ENCODE measurements around the gene AKR1B1. TPM values are rescaled to one million over a fixed set of nuclear protein-coding genes. Genes with fewer than 3 reads are reported as not detected.
A peak's percentile ranks its signal among the peaks of the same experiment; 100 is the strongest.

AKR1B1 gene
- polyA plus RNA-seq, 1 of the 3 experiments (the other 2 are of a cell fraction) = 216 TPM

GRCh38 chr7:134433430-134433829, 25.5 kb downstream of the AKR1B1 start:
- Histone ChIP-seq H3K4me2 (no peak overlapping the region), H3K79me2 (ENCODE audit: insufficient read depth) (no peaks in the 10 kb centered on the region), H3K36me3 (replicated peaks in 1 of 2; ENCODE audit: control insufficient read depth in 1 of 2, insufficient read depth in 2 of 2, low read length in 1 of 2) (no peaks in the 10 kb centered on the region), H3K9ac (no peak overlapping the region), H3K9me3 (no peaks in the 10 kb centered on the region), H3K4me3 (ENCODE audit: low read depth in 2 of 2, low read length in 1 of 2) (no peak overlapping the region), H3K9me2 (no peaks in the 10 kb centered on the region), H3F3A (replicated peaks; ENCODE audit: insufficient read depth) (no peaks in the 10 kb centered on the region), H3K27me3 (ENCODE audit: insufficient read depth) (no peaks in the 10 kb centered on the region), H4K20me1 (ENCODE audit: insufficient read depth) (no peaks in the 10 kb centered on the region), H2AFZ (ENCODE audit: low read depth) (peak overlapping the region; percentile 99; the same call in 1 of the 2 replicates), H3K27ac (ENCODE audit: low read depth in 2 of 2, low read length in 1 of 2) (no peak overlapping the region), H3K4me1 (ENCODE audit: control insufficient read depth in 1 of 2, insufficient read depth in 2 of 2, low read depth in 1 of 2, low read length in 1 of 2) (peaks cover 0 to 16% of the 10 kb centered on the region in 2 experiments; a peak in 1 of 4 replicates)
- CTCF ChIA-PET = interaction anchor here (0.8 to 3.9 kb wide), 44 partner anchors 11 to 521 kb away, joined by 3 to 154 read pairs (median 8); partner anchors contain the start of genes AKR1B1 and AKR1B15
- 88% methylated on average over 4 of the region's 4 CpGs for WGBS (ENCODE audit: low lambda C conversion rate)
- POLR2A ChIA-PET = interaction anchor here (2.0 kb wide), 1 partner anchor 25 kb away, joined by 16 read pairs; the partner anchor contains the start of gene AKR1B1
- TF ChIP-seq EP300 (IDR thresholded peaks at IDR 0.05; ENCODE audit: borderline replicate concordance in 1 of 2, low read depth in 1 of 2, low read length in 1 of 2) (no peak), FOXJ3 (CRISPR knock-in tag; IDR thresholded peaks at IDR 0.05) (no peak), RFX5 (IDR thresholded peaks at IDR 0.05; ENCODE audit: low read length) (no peak), GABPA (IDR thresholded peaks at IDR 0.05; ENCODE audit: low read depth) (no peak), MEF2A (IDR thresholded peaks at IDR 0.05; ENCODE audit: borderline replicate concordance, low read depth) (no peak), YY1 (IDR thresholded peaks at IDR 0.05; ENCODE audit: low read depth) (no peak), EZH2phosphoT487 (IDR thresholded peaks at IDR 0.05; ENCODE audit: borderline replicate concordance, low read depth) (no peak), TAF1 (IDR thresholded peaks at IDR 0.05; ENCODE audit: borderline replicate concordance, low read depth, low read length) (no peak), SIN3A (IDR thresholded peaks at IDR 0.05; ENCODE audit: borderline replicate concordance, low read depth, low read length) (no peak), NRF1 (IDR thresholded peaks at IDR 0.05; ENCODE audit: low read depth, low read length) (no peak), TEAD4 (IDR thresholded peaks at IDR 0.05; ENCODE audit: borderline replicate concordance, insufficient read depth) (no peak), POLR2AphosphoS5 (IDR thresholded peaks at IDR 0.05; ENCODE audit: low read depth, low read length) (no peak), RXRA (IDR thresholded peaks at IDR 0.05; ENCODE audit: borderline replicate concordance, low read depth) (no peak)
- DNase-seq = no peak

GRCh38 chr7:134432296-134433152, 26.4 kb downstream of the AKR1B1 start:
- Histone ChIP-seq H3K4me1 (ENCODE audit: control insufficient read depth in 1 of 2, insufficient read depth in 2 of 2, low read depth in 1 of 2, low read length in 1 of 2) (peaks cover 0 to 16% of the 10 kb centered on the region in 2 experiments; a peak in 1 of 4 replicates), H3K79me2 (ENCODE audit: insufficient read depth) (no peaks in the 10 kb centered on the region), H4K20me1 (ENCODE audit: insufficient read depth) (no peaks in the 10 kb centered on the region), H3K9me3 (no peaks in the 10 kb centered on the region), H3K4me2 (peak overlapping the region; percentile 83), H3K27me3 (ENCODE audit: insufficient read depth) (no peaks in the 10 kb centered on the region), H3K36me3 (replicated peaks in 1 of 2; ENCODE audit: control insufficient read depth in 1 of 2, insufficient read depth in 2 of 2, low read length in 1 of 2) (no peaks in the 10 kb centered on the region), H2AFZ (ENCODE audit: low read depth) (peak overlapping the region; percentile 99), H3K27ac (ENCODE audit: low read depth in 2 of 2, low read length in 1 of 2) (peak overlapping the region; percentile 89 to 93), H3K9me2 (no peaks in the 10 kb centered on the region), H3K4me3 (ENCODE audit: low read depth in 2 of 2, low read length in 1 of 2) (peak overlapping the region; percentile 54 to 64), H3K9ac (peak overlapping the region; percentile 59), H3F3A (replicated peaks; ENCODE audit: insufficient read depth) (no peaks in the 10 kb centered on the region)
- WGBS (ENCODE audit: low lambda C conversion rate) = 2% methylated on average over 25 of the region's 31 CpGs
- CTCF ChIA-PET = interaction anchor here (0.6 to 3.9 kb wide), 66 partner anchors 8 to 709 kb away, joined by 3 to 154 read pairs (median 6); partner anchors contain the start of genes AKR1B1, AKR1B10 and AKR1B15
- DNase-seq = peak; percentile 92
- POLR2A ChIA-PET = interaction anchor here (0.6 to 2.0 kb wide), 11 partner anchors 11 to 1410 kb away, joined by 3 to 16 read pairs (median 4); partner anchors contain the start of gene AKR1B1
- peak; percentile 92 for TF ChIP-seq RFX5 (IDR thresholded peaks at IDR 0.05; ENCODE audit: low read length)
- TF ChIP-seq, protein P1, sequence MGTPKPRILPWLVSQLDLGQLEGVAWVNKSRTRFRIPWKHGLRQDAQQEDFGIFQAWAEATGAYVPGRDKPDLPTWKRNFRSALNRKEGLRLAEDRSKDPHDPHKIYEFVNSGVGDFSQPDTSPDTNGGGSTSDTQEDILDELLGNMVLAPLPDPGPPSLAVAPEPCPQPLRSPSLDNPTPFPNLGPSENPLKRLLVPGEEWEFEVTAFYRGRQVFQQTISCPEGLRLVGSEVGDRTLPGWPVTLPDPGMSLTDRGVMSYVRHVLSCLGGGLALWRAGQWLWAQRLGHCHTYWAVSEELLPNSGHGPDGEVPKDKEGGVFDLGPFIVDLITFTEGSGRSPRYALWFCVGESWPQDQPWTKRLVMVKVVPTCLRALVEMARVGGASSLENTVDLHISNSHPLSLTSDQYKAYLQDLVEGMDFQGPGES (IDR thresholded peaks at IDR 0.05; ENCODE audit: low read depth, low read length) = no peak; the same call in 1 of the 2 replicates
- TF ChIP-seq RCOR1 (IDR thresholded peaks at IDR 0.05; ENCODE audit: low read length) = peak; percentile 35; the same call in 1 of the 2 replicates
- TF ChIP-seq CHD2 (IDR thresholded peaks at IDR 0.05; ENCODE audit: low read length, partially characterized antibody) = peak; percentile 7
- TF ChIP-seq, protein P2, sequence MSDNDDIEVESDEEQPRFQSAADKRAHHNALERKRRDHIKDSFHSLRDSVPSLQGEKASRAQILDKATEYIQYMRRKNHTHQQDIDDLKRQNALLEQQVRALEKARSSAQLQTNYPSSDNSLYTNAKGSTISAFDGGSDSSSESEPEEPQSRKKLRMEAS (IDR thresholded peaks at IDR 0.05; ENCODE audit: low read depth) = peak; percentile 78
- TF ChIP-seq, protein P3, sequence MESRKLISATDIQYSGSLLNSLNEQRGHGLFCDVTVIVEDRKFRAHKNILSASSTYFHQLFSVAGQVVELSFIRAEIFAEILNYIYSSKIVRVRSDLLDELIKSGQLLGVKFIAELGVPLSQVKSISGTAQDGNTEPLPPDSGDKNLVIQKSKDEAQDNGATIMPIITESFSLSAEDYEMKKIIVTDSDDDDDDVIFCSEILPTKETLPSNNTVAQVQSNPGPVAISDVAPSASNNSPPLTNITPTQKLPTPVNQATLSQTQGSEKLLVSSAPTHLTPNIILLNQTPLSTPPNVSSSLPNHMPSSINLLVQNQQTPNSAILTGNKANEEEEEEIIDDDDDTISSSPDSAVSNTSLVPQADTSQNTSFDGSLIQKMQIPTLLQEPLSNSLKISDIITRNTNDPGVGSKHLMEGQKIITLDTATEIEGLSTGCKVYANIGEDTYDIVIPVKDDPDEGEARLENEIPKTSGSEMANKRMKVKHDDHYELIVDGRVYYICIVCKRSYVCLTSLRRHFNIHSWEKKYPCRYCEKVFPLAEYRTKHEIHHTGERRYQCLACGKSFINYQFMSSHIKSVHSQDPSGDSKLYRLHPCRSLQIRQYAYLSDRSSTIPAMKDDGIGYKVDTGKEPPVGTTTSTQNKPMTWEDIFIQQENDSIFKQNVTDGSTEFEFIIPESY (IDR thresholded peaks at IDR 0.05; ENCODE audit: borderline replicate concordance, low read depth) = no peak
- peak; percentile 50; the same call in 1 of the 2 replicates for TF ChIP-seq SIN3A (IDR thresholded peaks at IDR 0.05; ENCODE audit: borderline replicate concordance, low read depth, low read length)
- TF ChIP-seq NRF1 (IDR thresholded peaks at IDR 0.05; ENCODE audit: low read depth, low read length) = peak; percentile 83
- TF ChIP-seq TAF1 (IDR thresholded peaks at IDR 0.05; ENCODE audit: borderline replicate concordance, low read depth, low read length) = peak; percentile 51; the same call in 1 of the 2 replicates
- no peak for TF ChIP-seq JUND (IDR thresholded peaks at IDR 0.05)
- TF ChIP-seq POLR2AphosphoS5 (IDR thresholded peaks at IDR 0.05; ENCODE audit: low read depth, low read length) = peak; percentile 56; the same call in 1 of the 2 replicates
- peak; percentile 97 for TF ChIP-seq SMC3 (IDR thresholded peaks at IDR 0.05; ENCODE audit: low read depth, low read length)
- TF ChIP-seq EP300 (IDR thresholded peaks at IDR 0.05; ENCODE audit: borderline replicate concordance in 1 of 2, low read depth in 1 of 2, low read length in 1 of 2) = 0 out of 4 replicates have a peak, but pooled peaks of 1 of the 2 experiments have one; percentile 23
- 0 out of 2 replicates have a peak, but pooled peaks have one; percentile 3 for TF ChIP-seq TCF12 (IDR thresholded peaks at IDR 0.05)

Measured in SK-N-SH (cell line).